Activated CD8-positive, alpha-beta memory T cell treated with anti-CD3 and anti-CD28 coated beads for 24 hours (primary cell): ENCODE measurements around the gene DAB1.

Experiments used
- DNase-seq: peaks from one replicate; pipeline ENCODE4 v3.0.0-alpha.2; 2020

The DAB1 gene

GRCh38 chr1:57210881-57211280 lies 213.0 kb downstream of the DAB1 start:
- no peak for DNase-seq

GRCh38 chr1:57209495-57209894 lies 214.4 kb downstream of the DAB1 start:
- DNase-seq, result no peak

GRCh38 chr1:57208741-57209302 lies 215.0 kb downstream of the DAB1 start:
- no peak for DNase-seq

GRCh38 chr1:57206038-57206437 lies 217.8 kb downstream of the DAB1 start:
- DNase-seq, result no peak

- no peak for DNase-seq
Observed at GRCh38 chr1:57204942-57205787, 218.7 kb downstream of the DAB1 start.

- DNase-seq, result no peak
Observed at GRCh38 chr1:57204091-57204490, 219.8 kb downstream of the DAB1 start.

DNA sequence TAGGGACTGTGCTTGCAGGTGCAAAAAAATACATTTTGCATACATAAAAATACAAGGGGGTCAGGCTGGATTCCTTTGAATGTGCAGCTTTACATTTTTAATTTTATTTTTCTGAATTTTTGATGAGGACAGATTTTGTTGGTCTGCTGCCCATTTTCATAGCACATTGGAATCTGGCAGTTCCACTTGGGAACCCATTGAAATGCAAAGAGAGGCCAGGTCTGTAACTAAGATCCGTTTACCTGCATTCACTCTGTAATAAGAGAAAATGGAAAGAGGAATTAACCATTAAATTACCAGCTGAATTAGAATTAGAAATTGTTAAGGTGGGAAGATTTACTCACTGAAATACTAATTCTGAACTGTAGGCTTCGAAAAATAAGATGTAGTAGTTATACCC lies 221.6 kb downstream of the DAB1 start:
- DNase-seq, result no peak

- DNase-seq, result no peak
Observed at GRCh38 chr1:57198912-57199311, 224.9 kb downstream of the DAB1 start.

DNA sequence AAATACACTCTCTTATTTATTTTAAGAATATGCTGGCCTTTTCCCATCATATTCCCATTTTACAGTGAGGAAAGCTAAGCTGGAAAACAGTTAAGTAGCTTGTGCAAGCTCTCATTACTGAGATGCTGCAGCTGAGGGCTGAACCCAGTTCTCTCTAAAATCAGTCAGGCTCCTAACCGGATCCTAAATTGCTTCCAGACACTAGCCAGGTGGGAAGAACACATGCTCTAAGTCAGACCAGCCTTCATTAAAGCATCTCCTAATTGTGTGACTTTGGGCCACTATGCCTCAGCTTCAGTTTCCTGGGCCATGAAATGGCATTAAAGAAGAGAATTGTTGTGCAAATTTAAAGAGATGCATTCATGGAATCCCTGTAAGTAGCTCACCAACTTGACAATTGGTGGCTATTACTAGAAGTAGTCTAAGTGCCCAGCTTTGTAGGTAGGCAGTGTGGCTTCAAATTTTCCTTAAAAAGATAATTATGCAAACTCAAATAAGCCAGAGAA lies 228.4 kb downstream of the DAB1 start:
- DNase-seq, result no peak

- no peak for DNase-seq
Observed at GRCh38 chr1:57192222-57192621, 231.6 kb downstream of the DAB1 start.

- DNase-seq, result no peak
Observed at GRCh38 chr1:57190898-57191297, 233.0 kb downstream of the DAB1 start.

DNA sequence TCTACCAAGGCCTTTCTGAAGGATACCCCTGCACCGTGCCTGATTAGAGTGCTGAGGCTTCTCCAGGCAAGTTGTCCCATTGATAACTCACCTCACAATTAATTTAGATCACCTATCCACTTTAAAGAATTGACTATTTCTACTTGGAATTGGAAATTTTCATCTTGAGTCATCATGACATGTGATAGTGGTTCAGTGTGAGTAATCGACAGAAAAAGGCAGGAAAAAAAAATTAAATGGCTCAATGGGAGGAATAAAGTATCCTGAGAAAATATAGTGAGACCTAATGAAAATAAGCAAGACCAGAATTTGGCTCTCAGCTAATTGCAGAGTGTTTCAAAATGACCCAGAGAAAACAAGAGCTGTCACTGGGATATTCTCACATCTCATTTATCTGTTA lies 235.7 kb downstream of the DAB1 start:
- DNase-seq, result no peak

- DNase-seq, result no peak
Observed at GRCh38 chr1:57186455-57186854, 237.4 kb downstream of the DAB1 start.

DNA sequence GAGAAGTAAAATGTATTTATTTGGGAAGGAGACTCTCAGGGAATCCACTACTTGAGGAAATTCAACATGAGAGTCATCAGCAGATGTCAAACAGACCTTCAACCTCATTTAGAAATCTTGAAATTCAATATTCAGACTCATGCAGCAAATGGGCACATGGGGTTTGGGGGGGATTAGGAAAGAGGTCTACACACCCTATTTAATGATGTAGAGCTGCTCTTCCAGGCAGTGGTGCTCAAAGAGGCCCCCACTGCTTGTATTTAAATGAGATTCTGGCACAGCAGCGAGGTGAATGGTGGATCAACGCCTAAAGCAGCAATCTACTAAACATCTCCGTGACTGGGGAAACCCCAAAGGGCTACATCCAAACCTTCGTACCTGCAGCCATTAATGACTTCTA lies 244.9 kb downstream of the DAB1 start:
- no peak for DNase-seq

- DNase-seq, result no peak
Observed at GRCh38 chr1:57175506-57175905, 248.4 kb downstream of the DAB1 start.

- DNase-seq, result no peak
Observed at GRCh38 chr1:57172040-57172439, 251.8 kb downstream of the DAB1 start.

- no peak for DNase-seq
Observed at GRCh38 chr1:57167997-57168396, 255.9 kb downstream of the DAB1 start.

DNA sequence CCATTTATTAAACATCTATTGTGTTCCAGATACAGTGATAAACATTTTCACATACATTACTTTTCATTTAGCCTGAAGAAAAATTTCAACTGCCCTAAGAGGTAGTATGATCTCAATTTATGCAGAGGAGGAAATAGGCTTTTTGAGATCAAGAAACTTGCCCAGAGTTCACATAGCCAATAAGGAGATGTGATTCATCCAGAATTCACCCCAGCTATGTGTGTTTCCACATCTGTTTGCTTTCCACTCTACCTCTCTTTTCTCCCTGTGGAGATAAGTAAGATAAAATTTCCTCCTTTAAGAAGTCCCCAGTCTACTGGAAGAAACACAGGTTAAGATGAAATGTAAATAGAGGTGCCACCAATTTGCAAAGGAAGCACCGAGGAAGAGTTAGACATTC lies 258.3 kb downstream of the DAB1 start:
- no peak for DNase-seq

GRCh38 chr1:57164584-57164983 lies 259.3 kb downstream of the DAB1 start:
- DNase-seq, result no peak

GRCh38 chr1:57163789-57164188 lies 260.1 kb downstream of the DAB1 start:
- no peak for DNase-seq

DNA sequence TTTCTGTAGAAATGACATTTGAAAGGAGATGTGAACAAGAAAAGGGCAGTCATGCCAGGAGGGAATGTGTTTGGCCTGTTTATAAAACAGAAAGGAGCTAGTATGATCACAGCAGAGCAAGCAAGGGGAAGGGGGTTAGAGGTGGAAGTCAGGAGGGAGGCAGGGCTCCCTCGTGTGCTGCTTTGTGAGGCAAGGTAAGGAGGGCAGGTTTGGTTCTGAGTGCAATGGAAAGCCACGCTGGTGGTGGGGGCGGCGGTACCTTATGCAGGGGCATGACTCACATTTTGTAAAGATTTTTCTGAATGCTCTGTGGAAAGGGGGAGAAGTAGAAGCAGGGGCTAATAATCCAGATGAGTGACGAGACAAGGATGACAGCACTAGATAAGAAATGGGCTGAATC lies 260.5 kb downstream of the DAB1 start:
- no peak for DNase-seq

GRCh38 chr1:57162607-57163261 lies 261.1 kb downstream of the DAB1 start:
- DNase-seq, result no peak

GRCh38 chr1:57160594-57160993 lies 263.3 kb downstream of the DAB1 start:
- no peak for DNase-seq

DNA sequence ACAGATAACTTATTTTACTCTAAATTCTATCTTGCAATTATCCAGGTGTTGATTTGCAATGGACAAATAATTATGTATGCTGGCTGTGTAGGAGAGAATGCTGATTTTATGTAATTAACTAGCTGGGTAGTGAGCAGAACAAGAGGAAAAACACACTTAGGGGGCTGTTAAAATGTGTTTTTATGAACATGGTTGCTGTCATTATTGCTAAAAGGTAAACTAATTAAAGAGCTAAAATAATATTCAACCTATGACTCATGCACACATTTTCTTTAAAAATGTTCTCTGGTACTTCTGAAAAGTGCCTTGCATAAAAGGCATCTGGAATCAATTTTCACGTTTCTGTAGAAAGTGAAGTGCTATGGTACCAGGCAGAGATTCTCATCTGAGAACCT lies 265.3 kb downstream of the DAB1 start:
- no peak for DNase-seq
